DND-41 (cell line): ENCODE results near the gene PDE4B.

Experiments
- CTCF ChIP-seq: IDR thresholded peaks from 2 replicates; pipeline ENCODE4 v1.5.1; 2012; ENCODE audit warnings: borderline replicate concordance, low read length, moderate library complexity, mild to moderate bottlenecking; ENCODE audit not compliant: poor library complexity, severe bottlenecking; ENCODE audit errors: extremely low read depth
- EZH2 ChIP-seq: IDR thresholded peaks from 3 replicates; pipeline ENCODE4 v1.6.1; 2012; ENCODE audit warnings: borderline replicate concordance, low read depth, mild to moderate bottlenecking, moderate library complexity, low read length, inconsistent platforms; ENCODE audit not compliant: severe bottlenecking

DNA sequence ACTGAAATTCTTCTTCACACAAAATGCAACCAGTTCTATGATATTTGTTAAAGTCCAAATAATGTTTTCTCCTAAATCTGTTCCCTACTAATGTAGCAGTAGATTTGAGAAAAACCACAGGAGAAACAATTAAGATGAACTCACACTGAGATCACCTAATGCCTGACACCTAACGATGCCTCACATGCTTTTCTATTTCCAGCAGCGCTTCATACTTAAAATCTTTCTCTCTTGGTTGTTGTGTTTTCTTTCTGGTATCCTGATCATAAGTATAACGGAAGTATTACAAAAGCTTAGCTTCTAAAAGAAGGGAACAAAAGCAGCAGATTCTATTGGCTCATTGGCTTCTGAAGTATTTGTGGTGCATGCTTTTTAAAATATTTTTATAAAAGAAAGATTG, 474.1 kb downstream of the PDE4B start:
- TF ChIP-seq CTCF (no peak), EZH2 (no peak)
